Gastroesophageal sphincter (tissue), 3 donors: ENCODE measurements around the gene COG5.

Source experiments
- EP300 ChIP-seq: sonication (generic); formaldehyde crosslinking; IDR thresholded peaks from one replicate; pipeline ENCODE4 v1.6.1; 2017; ENCODE audit warnings: antibody characterized with exemption, mild to moderate bottlenecking
- POLR2A ChIP-seq, 2 donors: fragments of 450-650 bp; IDR thresholded peaks; one replicate each; pipeline ENCODE4 v1.6.1; 2017; ENCODE audit warnings: antibody characterized with exemption in 2 of 2, mild to moderate bottlenecking in 2 of 2, moderate library complexity in 1 of 2
- POLR2AphosphoS5 ChIP-seq: sonication (generic); formaldehyde crosslinking; IDR thresholded peaks from one replicate; pipeline ENCODE4 v1.6.1; 2017; ENCODE audit warnings: antibody characterized with exemption
- TF ChIP-seq, protein P1 (sequence below), 4 experiments: fragments of 200-600 bp in 2 of 4; fragments of 450-650 bp in 2 of 4; sonication (generic) in 1 of 4; IDR thresholded peaks; one replicate each; pipeline ENCODE4 v1.5.1; 2017 to 2019; ENCODE audit warnings: antibody characterized with exemption in 4 of 4, mild to moderate bottlenecking in 2 of 4, moderate library complexity in 2 of 4

DNA sequence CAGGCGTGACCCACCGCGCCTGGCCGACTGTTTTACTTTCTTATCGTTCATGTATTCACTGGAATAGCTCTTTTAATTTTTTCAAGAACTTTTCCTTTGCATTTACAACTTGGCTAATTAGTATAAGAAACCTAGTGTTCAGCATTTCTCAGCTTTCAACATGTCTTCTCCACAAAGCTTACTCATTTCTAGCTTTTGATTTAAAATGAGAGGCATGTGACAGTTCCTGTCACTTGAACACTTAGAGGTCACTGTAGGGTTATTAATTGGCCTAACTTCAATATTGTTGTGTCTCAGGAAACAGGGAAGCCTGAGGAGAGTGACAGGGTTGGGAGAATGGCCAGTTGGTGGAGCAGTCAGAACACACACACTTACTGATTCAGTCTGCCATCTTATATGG, 218.9 kb downstream of the COG5 start:
- TF ChIP-seq, protein P1, sequence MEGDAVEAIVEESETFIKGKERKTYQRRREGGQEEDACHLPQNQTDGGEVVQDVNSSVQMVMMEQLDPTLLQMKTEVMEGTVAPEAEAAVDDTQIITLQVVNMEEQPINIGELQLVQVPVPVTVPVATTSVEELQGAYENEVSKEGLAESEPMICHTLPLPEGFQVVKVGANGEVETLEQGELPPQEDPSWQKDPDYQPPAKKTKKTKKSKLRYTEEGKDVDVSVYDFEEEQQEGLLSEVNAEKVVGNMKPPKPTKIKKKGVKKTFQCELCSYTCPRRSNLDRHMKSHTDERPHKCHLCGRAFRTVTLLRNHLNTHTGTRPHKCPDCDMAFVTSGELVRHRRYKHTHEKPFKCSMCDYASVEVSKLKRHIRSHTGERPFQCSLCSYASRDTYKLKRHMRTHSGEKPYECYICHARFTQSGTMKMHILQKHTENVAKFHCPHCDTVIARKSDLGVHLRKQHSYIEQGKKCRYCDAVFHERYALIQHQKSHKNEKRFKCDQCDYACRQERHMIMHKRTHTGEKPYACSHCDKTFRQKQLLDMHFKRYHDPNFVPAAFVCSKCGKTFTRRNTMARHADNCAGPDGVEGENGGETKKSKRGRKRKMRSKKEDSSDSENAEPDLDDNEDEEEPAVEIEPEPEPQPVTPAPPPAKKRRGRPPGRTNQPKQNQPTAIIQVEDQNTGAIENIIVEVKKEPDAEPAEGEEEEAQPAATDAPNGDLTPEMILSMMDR (IDR thresholded peaks at IDR 0.05), result no peak
- TF ChIP-seq POLR2AphosphoS5, result no peak
- TF ChIP-seq EP300, result no peak
- no peak for TF ChIP-seq POLR2A (IDR thresholded peaks at IDR 0.05)
